Astrocyte (in vitro differentiated cells and primary cell): ENCODE results near the gene MCL1. TPM values are rescaled to one million over a fixed set of nuclear protein-coding genes. Genes with fewer than 3 reads are reported as not detected.

Source experiments
- DNase-seq: peaks from one replicate; pipeline ENCODE4 v3.0.0-alpha.2; 2010; ENCODE audit warnings: low read depth
- FAIRE-seq: peaks from 2 replicates; lab custom pipeline; 2011; peaks lifted over from hg19 to GRCh38; lab: Jason Lieb, UNC
- H2AFZ ChIP-seq: 2 replicates; pipeline ENCODE4 v1.6.0; 2012; ENCODE audit warnings: low read depth, low read length, inconsistent platforms
- H3K27ac ChIP-seq: 2 replicates; pipeline ENCODE4 v1.5.1; 2011; ENCODE audit warnings: low read depth, low read length, inconsistent platforms
- H3K27me3 ChIP-seq: 2 replicates; pipeline ENCODE4 v1.6.0; 2011; ENCODE audit warnings: low read length, inconsistent platforms; ENCODE audit not compliant: insufficient read depth
- H3K36me3 ChIP-seq: 2 replicates; pipeline ENCODE4 v1.5.1; 2011; ENCODE audit warnings: low read length, inconsistent platforms; ENCODE audit not compliant: insufficient read depth
- H3K4me1 ChIP-seq: 2 replicates; pipeline ENCODE4 v1.5.1; 2011; ENCODE audit warnings: low read length, inconsistent platforms; ENCODE audit not compliant: insufficient read depth
- H3K4me2 ChIP-seq: 2 replicates; pipeline ENCODE4 v1.6.0; 2012; ENCODE audit warnings: low read length, inconsistent platforms
- H3K4me3 ChIP-seq: 2 replicates; pipeline ENCODE4 v1.5.1; 2011; ENCODE audit warnings: low read depth, mild to moderate bottlenecking, low read length, inconsistent platforms; ENCODE audit not compliant: insufficient read depth
- H3K79me2 ChIP-seq: 2 replicates; pipeline ENCODE4 v1.6.0; 2012; ENCODE audit warnings: mild to moderate bottlenecking, low read length, inconsistent platforms; ENCODE audit not compliant: insufficient read depth
- H3K9ac ChIP-seq: 2 replicates; pipeline ENCODE4 v1.6.0; 2012; ENCODE audit warnings: mild to moderate bottlenecking, low read length, inconsistent platforms
- H3K9me3 ChIP-seq: 2 replicates; pipeline ENCODE4 v1.5.1; 2012; ENCODE audit warnings: low read depth, mild to moderate bottlenecking, low read length, inconsistent platforms; ENCODE audit not compliant: insufficient read depth
- H4K20me1 ChIP-seq: 2 replicates; pipeline ENCODE4 v1.6.0; 2012; ENCODE audit warnings: low read length, inconsistent platforms; ENCODE audit not compliant: insufficient read depth
- H3K27ac Mint-ChIP-seq: one replicate; pipeline ENCODE4 v1.8.0; 2021; ENCODE audit warnings: mild to moderate bottlenecking, mixed read lengths; ENCODE audit not compliant: unreplicated experiment
- H3K27me3 Mint-ChIP-seq: one replicate; pipeline ENCODE4 v1.8.0; 2021; ENCODE audit warnings: low read depth, mixed read lengths; ENCODE audit not compliant: unreplicated experiment
- H3K36me3 Mint-ChIP-seq: one replicate; pipeline ENCODE4 v1.8.0; 2021; ENCODE audit warnings: low read depth, mixed read lengths; ENCODE audit not compliant: unreplicated experiment
- H3K4me1 Mint-ChIP-seq: one replicate; pipeline ENCODE4 v1.8.0; 2021; ENCODE audit warnings: low read depth, mixed read lengths; ENCODE audit not compliant: unreplicated experiment
- H3K4me3 Mint-ChIP-seq: one replicate; pipeline ENCODE4 v1.8.0; 2021; ENCODE audit warnings: mild to moderate bottlenecking, moderate library complexity, mixed read lengths; ENCODE audit not compliant: unreplicated experiment
- H3K9me3 Mint-ChIP-seq: one replicate; pipeline ENCODE4 v1.8.0; 2021; ENCODE audit warnings: mild to moderate bottlenecking, mixed read lengths; ENCODE audit not compliant: unreplicated experiment
- EZH2 ChIP-seq: IDR thresholded peaks from 2 replicates; pipeline ENCODE4 v1.6.1; 2012; ENCODE audit warnings: mild to moderate bottlenecking, low read length, inconsistent platforms; ENCODE audit not compliant: insufficient read depth
- total RNA-seq: library from RNA; stranded (reverse); gene quantifications from 2 replicates; pipeline ENCODE4 v1.2.1, GENCODE V29; 2021
- TF ChIP-seq, protein P1 (sequence below): IDR thresholded peaks from 2 replicates; pipeline ENCODE4 v1.5.1; 2011; ENCODE audit warnings: low read depth, mild to moderate bottlenecking, inconsistent platforms, low read length, moderate library complexity; ENCODE audit not compliant: insufficient read depth

MCL1 gene
- total RNA-seq, 1 donor from 2014 or later, result 210 TPM

DNA sequence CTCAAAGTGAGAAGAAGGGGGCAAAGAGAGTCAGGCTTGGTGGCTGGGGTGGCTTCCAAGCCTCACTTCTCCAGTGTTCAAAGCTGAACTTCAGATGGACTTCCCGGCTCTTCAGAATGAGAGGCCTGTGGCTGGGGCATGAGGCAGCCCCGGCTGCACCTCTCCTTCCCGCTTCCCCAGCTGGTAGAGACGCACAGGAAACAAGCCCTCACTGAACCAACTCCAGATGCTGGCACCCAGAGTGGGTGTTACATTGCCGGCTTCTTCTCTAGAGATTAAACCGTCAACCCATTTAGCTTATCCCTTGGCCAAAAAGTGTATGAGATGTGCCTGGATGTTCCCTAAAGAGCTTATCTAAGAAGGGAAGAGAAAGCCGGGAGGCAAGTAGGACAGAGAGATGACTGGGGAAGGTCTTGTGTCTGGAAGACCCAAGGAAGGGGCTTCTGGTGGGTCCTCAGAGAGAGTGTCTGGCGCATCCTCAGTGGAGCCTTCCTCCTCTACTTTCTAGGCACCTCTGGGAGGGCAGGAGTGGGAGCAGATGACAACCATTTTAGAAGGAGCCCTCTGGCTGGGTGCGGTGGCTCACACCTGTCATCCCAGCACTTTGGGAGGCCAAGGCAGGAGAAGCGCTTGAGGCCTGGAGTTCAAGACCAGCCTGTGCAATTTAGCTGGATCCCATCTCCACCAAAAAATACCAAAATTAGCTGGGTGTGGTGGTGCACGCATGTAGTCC, 28.2 kb downstream of the MCL1 start:
- H3K4me1 Mint-ChIP-seq, result peaks cover 14% of the 10 kb centered on the region
- Histone ChIP-seq H4K20me1 (peaks cover 6% of the 10 kb centered on the region), H3K79me2 (no peaks in the 10 kb centered on the region), H3K4me2 (no peak overlapping the region), H3K4me3 (no peak overlapping the region), H3K9ac (no peak overlapping the region), H3K27me3 (no peaks in the 10 kb centered on the region), H3K27ac (no peak overlapping the region), H3K9me3 (no peaks in the 10 kb centered on the region), H3K36me3 (no peaks in the 10 kb centered on the region), H3K4me1 (peaks cover 14% of the 10 kb centered on the region), H2AFZ (no peak overlapping the region)
- FAIRE-seq, result no peak
- TF ChIP-seq, protein P1, sequence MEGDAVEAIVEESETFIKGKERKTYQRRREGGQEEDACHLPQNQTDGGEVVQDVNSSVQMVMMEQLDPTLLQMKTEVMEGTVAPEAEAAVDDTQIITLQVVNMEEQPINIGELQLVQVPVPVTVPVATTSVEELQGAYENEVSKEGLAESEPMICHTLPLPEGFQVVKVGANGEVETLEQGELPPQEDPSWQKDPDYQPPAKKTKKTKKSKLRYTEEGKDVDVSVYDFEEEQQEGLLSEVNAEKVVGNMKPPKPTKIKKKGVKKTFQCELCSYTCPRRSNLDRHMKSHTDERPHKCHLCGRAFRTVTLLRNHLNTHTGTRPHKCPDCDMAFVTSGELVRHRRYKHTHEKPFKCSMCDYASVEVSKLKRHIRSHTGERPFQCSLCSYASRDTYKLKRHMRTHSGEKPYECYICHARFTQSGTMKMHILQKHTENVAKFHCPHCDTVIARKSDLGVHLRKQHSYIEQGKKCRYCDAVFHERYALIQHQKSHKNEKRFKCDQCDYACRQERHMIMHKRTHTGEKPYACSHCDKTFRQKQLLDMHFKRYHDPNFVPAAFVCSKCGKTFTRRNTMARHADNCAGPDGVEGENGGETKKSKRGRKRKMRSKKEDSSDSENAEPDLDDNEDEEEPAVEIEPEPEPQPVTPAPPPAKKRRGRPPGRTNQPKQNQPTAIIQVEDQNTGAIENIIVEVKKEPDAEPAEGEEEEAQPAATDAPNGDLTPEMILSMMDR, result no peak
- no peak for TF ChIP-seq EZH2
- no peak for DNase-seq
- no peak overlapping the region for H3K4me3 Mint-ChIP-seq
- H3K9me3 Mint-ChIP-seq, result no peaks in the 10 kb centered on the region
- H3K27ac Mint-ChIP-seq, result no peak overlapping the region
- no peaks in the 10 kb centered on the region for H3K36me3 Mint-ChIP-seq
- no peaks in the 10 kb centered on the region for H3K27me3 Mint-ChIP-seq

DNA sequence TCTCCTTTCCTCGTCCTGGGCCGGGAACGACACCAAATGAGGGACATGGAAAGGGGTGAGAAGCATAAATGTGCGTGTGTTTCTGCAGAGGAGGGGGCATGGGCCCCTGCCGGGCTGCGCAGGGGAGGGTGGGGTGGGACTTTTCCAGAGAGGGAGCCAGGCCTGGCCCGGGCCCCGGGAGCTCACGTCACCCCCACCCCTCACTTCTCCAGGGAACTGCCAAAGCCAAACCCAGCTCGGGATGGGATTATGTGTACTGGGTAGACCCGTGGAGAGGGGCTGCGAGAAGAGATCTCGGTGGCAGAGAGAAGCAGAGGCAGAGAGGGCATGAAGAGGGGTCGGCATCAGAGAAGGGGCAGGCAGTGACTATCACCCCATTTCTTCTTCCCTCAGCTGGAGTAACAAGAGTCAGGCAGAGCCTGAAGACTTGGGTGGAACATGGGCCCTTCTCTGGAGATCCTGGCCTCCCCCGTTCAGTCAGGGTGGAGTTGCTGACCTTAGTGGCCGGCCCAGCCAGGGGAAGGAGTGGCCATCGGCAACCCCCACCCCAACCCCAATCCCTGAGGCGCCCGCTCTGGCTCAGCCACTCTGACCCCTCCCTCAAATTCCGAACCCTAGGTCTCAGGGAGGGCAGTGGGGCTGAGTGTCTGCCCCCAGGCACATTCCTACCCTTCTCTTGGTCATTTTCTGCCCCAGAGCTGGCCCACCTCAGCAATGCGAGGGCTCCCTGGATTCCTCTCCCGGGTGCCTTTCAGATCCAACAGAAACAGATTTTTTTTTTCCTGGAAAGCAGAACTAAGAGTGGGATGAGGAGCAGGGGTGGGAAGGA, 29.0 kb downstream of the MCL1 start:
- H3K27ac Mint-ChIP-seq, result no peak overlapping the region
- H3K27me3 ChIP-seq, result no peaks in the 10 kb centered on the region
- no peak for FAIRE-seq
- no peak overlapping the region for H3K9ac ChIP-seq
- no peaks in the 10 kb centered on the region for H3K9me3 Mint-ChIP-seq
- H3K4me1 Mint-ChIP-seq, result peaks cover 14% of the 10 kb centered on the region
- no peaks in the 10 kb centered on the region for H3K27me3 Mint-ChIP-seq
- no peaks in the 10 kb centered on the region for H3K9me3 ChIP-seq
- H3K27ac ChIP-seq, result no peak overlapping the region
- no peak overlapping the region for H3K4me2 ChIP-seq
- H3K36me3 ChIP-seq, result no peaks in the 10 kb centered on the region
- H3K36me3 Mint-ChIP-seq, result no peaks in the 10 kb centered on the region
- no peak overlapping the region for H2AFZ ChIP-seq
- H3K4me3 ChIP-seq, result no peak overlapping the region
- TF ChIP-seq, protein P1, result no peak
- no peak for TF ChIP-seq EZH2
- no peak for DNase-seq
- H3K4me1 ChIP-seq, result peaks cover 14% of the 10 kb centered on the region
- no peaks in the 10 kb centered on the region for H3K79me2 ChIP-seq
- H3K4me3 Mint-ChIP-seq, result peak overlapping the region; percentile 80
- H4K20me1 ChIP-seq, result no peaks in the 10 kb centered on the region
